GM15510 (cell line): ENCODE data around the gene SENP7.

Experiments
- POLR2A ChIP-seq: IDR thresholded peaks from 3 replicates; pipeline ENCODE4 v1.6.1; 2011; ENCODE audit warnings: borderline replicate concordance; ENCODE audit not compliant: insufficient read length; ENCODE audit errors: extremely low read depth

The SENP7 gene

GRCh38 chr3:101530686-101531047 is 17.7 kb upstream of the SENP7 start:
- TF ChIP-seq POLR2A, result no peak

- TF ChIP-seq POLR2A, result no peak
Measured at GRCh38 chr3:101529816-101530685, 17.0 kb upstream of the SENP7 start.

GRCh38 chr3:101527906-101528305 is 14.9 kb upstream of the SENP7 start:
- TF ChIP-seq POLR2A, result no peak

GRCh38 chr3:101527441-101527840 is 14.4 kb upstream of the SENP7 start:
- TF ChIP-seq POLR2A, result no peak

- TF ChIP-seq POLR2A, result no peak
Measured at GRCh38 chr3:101521211-101521701, 8.2 kb upstream of the SENP7 start.

- no peak for TF ChIP-seq POLR2A
Measured at GRCh38 chr3:101519685-101520365, 6.8 kb upstream of the SENP7 start.

GRCh38 chr3:101518421-101518871 is 5.4 kb upstream of the SENP7 start:
- TF ChIP-seq POLR2A, result no peak

GRCh38 chr3:101513419-101513986 is 491 bp upstream of the SENP7 start:
- TF ChIP-seq POLR2A, result no peak

- TF ChIP-seq POLR2A, result no peak
Measured at GRCh38 chr3:101512396-101512645, 691 bp downstream of the SENP7 start.

GRCh38 chr3:101509811-101510210 is 3.2 kb downstream of the SENP7 start:
- TF ChIP-seq POLR2A, result no peak

GRCh38 chr3:101509281-101509680 is 3.7 kb downstream of the SENP7 start:
- TF ChIP-seq POLR2A, result no peak

- no peak for TF ChIP-seq POLR2A
Measured at GRCh38 chr3:101501783-101502182, 11.2 kb downstream of the SENP7 start.

- no peak for TF ChIP-seq POLR2A
Measured at GRCh38 chr3:101500208-101500607, 12.8 kb downstream of the SENP7 start.

- TF ChIP-seq POLR2A, result no peak
Measured at GRCh38 chr3:101497803-101498202, 15.2 kb downstream of the SENP7 start.

- no peak for TF ChIP-seq POLR2A
Measured at GRCh38 chr3:101495552-101495951, 17.5 kb downstream of the SENP7 start.
